Stimulated activated naive CD4-positive, alpha-beta T cell (primary cell): Measurements from ENCODE around the gene VPS29.
"Not testable (repeated sequence)": the region's sequence is repeated elsewhere in the genome, so short reads cannot be mapped to it uniquely, and the experiment has no call there.

Experiments
- DNase-seq, 6 experiments: peaks; one replicate each; lab custom pipeline; 2025; lab: John Stamatoyannopoulos, UW

VPS29 gene

DNA sequence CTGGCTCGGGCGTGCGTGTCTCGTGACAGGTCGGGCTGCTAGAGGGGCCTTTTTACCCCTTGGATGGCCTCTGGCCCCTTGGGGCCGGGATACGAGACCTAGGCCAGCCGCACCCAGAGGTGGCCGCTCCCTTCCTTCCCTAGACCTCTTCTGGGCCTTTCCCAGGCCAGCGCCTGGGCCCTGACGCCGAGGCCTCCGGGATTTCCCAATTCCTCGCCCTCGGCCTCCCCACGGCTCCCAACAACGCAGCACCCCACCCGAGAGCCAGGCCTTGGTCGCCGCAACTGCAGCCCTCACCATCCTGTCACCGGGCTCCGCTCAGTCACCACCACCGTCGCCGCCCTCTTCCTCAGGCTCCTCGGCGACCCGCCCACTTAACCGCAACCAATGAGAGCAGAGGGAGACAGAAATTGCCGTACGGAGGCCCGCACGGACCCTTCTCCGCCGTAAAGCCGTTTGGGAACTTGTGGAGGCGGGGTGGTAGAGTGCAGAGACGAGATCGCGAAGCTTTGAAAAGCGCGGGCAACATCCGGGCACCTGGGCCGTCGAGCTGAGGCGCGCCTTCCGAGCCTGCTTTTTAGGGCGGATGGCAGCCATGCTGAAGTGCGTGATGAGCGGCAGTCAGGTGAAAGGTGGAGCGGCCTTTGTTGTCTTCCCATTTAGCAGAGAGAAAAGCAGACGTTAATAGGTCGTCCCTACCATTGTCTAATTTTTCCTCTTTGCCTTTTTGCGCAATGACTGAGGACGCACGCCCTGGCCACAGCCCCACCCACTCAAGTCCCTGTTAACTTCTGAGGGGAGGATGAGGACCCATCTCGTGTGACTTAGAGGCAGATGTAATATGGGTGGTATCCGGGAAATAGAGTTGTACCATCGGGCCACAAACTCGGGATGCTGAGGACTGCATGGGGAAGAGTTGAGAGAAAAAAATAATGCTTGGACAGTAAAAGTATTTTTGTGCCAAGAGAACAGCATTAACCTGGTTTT is at the start of gene VPS29, which contains the start of gene RAD9B:
Gene VPS29 (minus strand): TSS at position 360 of the 987 bp plus-strand sequence. CDS start 60 bp downstream, at position 300.
Gene RAD9B (plus strand): TSS at position 580 of the 987 bp plus-strand sequence. CDS start 7 bp downstream, at position 587.
- peak; percentile 97 to 99 (median 98) for DNase-seq

DNA sequence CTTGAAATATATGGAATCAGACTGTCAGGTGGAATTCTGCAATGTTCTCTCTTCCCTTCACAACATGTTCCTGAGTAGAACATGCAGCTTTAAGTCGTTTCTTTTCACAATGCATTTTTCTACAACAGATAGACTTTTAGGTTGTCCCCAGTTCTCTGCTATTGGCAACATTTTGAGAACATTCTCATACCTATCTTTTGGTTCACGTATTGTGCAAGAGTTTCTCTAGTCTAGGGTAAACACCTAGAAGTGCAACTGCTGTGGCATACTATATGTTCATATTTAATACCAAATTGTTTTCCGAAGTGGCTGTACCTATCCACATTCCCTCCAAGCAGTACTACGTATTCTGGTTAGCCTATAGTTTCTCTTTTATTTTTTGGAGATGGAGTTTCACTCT is 49.1 kb upstream of the VPS29 start:
- no peak for DNase-seq

- no peak for DNase-seq
These were observed 47.8 kb upstream of the VPS29 start for GRCh38 chr12:110549716-110550115.

DNA sequence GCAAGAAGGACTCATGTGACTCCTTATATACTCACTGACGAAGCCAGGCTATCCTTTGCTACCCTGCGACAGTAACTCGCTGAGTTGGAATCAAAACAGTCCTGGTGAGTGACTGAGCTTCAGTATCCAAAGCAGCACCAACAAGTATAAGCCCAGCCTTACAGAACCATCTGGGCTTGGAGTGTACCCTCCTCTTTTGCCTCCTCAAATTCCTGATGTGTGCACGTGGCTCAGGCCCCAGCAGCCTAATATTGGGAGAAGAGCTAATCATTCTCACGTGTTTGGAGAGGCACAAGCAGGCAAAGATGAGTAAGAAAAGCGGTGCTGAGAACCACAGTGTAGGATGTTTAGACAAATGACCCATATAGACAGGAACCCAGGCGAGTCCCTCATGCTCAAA is 46.8 kb upstream of the VPS29 start:
- no peak for DNase-seq

DNA sequence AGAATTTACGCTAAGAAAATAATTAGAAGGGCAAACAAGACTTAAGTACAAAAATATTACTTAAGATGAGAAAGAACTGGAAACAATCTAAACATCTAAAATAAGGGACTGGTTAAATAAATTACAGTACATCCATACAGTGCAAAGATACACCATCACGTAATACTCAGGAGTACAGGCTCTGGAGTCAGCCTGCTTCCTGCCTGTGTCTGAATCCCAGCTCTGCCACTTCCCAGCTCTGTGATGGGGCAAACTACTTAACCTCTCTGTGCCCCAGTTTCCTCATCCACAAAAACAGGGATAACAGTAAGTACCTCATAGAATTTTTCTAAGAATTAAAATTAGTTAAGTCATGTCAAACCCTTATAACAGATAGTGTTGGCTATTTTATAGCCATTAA is 45.2 kb upstream of the VPS29 start:
- no peak for DNase-seq

DNA sequence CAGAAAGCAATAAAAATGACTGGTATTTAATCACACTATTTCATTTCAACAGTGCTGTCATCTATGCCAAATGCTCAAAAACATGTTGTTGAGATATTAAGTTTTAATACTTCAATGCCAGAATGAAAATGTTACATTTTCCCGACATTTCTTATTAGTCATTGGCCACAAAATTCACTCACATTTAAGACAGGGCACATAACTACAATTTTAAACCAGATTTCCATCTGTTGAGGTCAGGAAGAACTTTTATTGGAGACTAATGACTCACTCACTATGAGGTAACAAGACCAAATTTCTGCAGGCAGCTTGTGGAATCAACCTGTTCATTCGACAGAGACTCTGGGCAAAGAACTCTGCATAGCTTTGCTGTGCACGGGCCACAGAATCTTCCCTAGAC is 44.4 kb upstream of the VPS29 start:
- no peak for DNase-seq

GRCh38 chr12:110545812-110546211 is 43.9 kb upstream of the VPS29 start:
- DNase-seq: no peak

DNA sequence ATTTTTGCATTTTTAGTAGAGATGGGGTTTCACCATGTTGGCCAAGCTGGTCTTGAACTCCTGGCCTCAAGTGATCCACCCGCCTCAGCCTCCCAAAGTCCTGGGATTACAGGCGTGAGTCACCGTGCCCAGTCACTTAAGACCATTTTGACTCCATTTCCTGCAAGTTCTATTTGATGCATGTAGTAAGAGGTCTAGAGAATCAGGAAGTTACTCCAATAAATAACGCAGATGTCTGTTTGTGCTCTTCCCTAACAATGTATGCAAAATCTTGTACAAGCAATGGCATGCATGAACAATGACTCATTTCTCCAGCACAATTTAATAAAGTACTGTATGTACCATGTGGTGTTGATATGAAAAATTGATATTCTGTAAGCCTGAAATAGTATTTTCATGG is 43.3 kb upstream of the VPS29 start:
- not testable (repeated sequence) for DNase-seq

DNA sequence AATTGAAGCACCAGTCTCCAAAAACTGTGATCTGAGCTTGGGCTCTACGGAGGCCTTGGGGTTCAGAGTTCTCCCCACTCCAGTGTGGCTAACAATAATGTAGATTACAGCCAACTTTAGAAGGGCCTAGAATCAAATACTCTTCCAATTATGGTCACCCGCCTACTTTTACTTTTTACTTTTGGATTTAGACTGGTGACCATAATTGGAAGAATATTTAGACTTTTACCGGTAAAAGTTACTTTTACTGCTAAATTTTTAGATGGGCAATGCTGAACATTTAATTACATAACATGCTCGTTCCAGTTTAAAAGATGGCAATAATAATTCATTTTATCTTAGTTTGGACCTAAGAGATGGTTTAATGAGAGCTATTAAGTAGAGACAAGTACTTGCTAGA is 42.1 kb upstream of the VPS29 start:
- DNase-seq: no peak

DNA sequence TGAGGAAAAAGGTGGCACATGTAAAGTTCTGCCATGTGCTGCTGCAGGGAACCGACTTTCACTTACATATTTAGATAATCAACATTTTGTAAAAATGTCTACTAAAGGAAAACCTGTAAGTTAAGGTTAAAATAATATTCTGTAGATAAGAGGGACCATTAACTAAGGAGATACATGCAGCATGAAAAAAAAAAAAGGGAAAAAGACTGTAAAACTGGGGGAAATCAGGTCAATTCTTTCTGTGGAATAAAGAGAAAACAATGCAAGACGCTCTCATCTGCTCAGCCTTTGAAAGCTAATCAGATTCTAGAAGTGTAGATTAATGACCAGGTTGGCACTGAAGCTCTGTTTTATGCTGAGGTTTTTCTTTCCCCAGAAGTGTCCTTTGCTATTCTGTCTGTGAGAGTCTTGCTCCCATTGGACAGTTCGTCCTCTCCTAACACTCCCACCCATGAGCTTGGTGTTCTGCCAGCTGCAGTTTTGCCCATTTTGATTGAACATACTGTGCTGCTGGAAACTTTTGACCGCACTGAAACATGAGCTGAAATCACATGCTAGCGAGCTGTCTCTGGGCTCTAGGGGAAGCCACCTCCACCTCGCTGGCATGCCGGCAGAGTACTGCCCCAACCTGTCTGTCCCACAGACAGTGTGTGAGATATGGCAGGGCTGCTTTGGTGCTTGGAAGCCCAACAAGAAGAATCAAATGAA is 41.5 kb upstream of the VPS29 start:
- no peak for DNase-seq

DNA sequence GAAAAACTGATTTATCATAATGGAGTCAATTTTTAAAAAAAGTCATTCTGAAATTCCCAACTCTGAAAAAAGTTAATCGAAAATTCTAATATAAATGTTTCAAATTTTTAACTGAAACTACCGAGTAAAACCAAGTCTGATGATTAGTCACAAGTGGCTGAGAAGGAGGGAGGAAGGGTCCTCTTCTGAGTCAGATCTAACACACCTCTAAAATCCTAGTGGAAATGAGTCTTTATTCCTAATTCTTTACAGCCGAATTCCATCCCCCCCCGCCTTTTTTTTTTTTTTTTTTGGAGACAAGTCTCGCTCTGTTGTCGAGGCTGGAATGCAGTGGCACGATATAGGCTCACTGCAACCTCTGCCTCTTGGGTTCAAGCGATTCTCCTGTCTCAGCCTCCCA is 38.1 kb upstream of the VPS29 start:
- no peak for DNase-seq

GRCh38 chr12:110538869-110539622 is 37.1 kb upstream of the VPS29 start:
- no peak for DNase-seq

GRCh38 chr12:110537605-110538409 is 35.9 kb upstream of the VPS29 start:
- DNase-seq: no peak

DNA sequence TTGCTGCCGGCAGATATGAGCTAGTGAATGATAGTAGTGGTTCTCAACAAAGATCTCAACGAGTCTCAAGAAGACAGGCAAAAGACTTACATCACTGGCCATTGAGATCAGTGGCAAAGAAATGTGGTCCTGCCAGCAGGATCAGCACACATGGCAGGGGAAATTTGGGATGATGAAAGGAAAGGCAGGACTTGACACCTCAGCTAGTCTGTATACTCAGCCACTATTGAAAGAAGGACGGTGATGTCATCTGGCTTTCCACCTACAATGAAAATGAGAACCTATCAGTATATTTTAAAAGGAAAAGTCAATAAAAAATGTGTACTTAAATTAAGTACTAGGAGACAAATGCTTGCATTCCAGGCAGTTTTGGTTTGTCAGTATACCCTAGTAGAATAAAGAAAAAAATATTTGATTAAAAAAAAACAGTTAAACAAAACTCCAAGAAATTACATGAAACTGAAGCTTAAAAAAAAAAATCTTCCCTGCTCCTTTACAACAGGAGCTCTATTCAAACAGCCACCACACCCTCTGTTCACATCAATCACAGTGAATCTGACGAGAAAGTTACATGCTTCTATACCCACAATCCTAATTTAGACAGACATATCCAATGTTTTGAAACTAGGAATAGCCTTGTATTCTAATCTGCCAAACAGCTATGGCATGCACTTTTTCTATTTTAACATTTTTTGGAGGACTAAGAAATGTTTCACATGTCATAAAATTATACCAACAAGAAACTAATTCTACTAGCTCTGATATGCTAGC is 35.1 kb upstream of the VPS29 start:
- no peak for DNase-seq

GRCh38 chr12:110534811-110535210 is 32.9 kb upstream of the VPS29 start:
- no peak for DNase-seq

GRCh38 chr12:110533607-110534006 is 31.7 kb upstream of the VPS29 start:
- no peak for DNase-seq

GRCh38 chr12:110532644-110533043 is 30.7 kb upstream of the VPS29 start:
- DNase-seq: no peak

DNA sequence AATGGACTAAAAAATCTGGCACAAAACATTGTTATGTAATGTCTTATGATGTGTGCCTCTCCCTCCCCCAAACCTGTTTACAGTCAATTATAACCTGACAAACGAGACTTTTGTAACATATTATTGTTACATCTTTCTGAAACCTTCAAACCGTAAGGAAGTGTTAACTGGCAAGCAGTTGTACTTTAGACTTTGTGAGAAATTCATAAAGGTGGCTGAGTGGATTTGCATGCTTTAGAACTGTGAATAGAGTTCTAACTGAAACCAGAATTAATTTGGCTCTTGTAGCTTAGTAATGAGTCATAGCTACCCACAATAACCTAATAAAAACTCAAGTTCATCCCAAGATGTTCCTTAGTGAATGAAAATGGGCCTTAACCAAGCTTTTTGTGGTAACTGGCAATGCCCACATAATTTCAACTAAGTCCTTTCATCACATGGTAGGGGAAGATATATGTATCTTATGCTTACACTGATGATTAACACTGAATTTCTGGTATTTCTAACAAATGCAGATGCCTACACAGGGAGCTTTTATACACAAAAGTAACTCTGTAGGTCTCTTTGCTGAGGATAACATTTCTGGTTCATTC is 29.9 kb upstream of the VPS29 start:
- DNase-seq: no peak

- no peak for DNase-seq
These were observed 28.6 kb upstream of the VPS29 start for GRCh38 chr12:110530511-110530910.

DNA sequence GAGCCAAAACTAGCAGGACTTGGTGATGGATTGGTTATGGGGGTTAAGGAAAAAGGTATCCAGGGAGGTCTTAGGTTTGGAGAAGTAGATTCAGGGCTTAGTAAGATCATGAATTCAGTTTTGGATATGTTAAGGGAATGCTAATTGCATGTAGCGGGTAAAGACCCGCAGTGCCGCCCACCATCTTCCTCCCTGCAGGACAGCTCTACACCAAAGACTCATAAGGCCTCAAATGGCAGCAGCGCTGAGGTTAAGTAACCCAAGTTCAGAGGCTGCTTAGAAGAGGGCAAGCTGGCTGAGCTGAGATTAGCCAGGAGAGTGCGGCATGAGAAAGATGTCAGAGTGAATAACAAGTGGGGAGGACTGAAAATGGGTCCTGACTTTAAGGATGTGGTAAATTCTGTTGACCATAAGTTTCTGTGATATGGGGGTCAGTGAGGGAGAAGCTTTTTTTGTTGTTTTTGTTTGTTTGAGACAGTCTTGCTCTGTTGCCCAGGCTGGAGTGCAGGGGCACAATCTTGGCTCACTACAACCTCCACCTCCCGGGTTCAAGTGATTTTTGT is 26.4 kb upstream of the VPS29 start:
- no peak for DNase-seq
